ENCODE measurements around the gene GRAMD4. TPM values are rescaled to one million over a fixed set of nuclear protein-coding genes. Genes with fewer than 3 reads are reported as not detected.

GRAMD4 gene
- polyA plus RNA-seq, 3 donors, result 9.5 to 33.3 (median 12.6) TPM

DNA sequence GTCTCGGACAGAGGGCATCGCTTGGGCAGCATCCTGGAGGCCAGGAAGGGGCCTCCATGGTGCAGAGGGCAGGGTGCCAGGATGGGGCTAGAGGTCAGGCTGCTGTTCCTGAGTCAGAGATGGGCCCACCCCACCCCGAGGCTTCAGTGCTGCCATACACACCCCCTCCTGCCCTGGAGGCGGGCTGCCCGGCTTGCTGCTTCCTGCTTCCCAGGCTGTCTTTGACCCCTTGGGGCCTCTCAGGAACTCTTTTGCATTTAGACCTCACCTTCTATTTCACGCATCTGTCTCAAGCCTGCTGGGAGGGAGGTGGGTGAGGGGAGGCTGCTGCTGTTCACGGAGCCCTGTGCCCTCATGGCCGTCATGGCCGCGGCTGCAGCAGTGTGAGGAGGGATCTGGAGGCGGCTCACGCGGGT lies 6.6 kb upstream of the GRAMD4 start:
- Histone ChIP-seq H3K4me3 (replicated peaks in 1 of 3; ENCODE audit: low read depth in 2 of 3, low read length in 3 of 3) (peak overlapping the region in 1 of 3 experiments; percentile 63), H2AFZ (ENCODE audit: insufficient read depth, low read depth, low read length, poor library complexity, severe bottlenecking) (peak overlapping the region; percentile 56), H3K27ac (ENCODE audit: low read depth in 1 of 2, low read length in 2 of 2) (peak overlapping the region in 1 of 2 donors; percentile 73), H3K9ac (ENCODE audit: insufficient read depth, low read length, poor library complexity, severe bottlenecking) (peak overlapping the region; percentile 31), H3K4me2 (replicated peaks; ENCODE audit: extremely low read depth, low read length, poor library complexity, severe bottlenecking) (peak overlapping the region; percentile 69), H4K20me1 (ENCODE audit: insufficient read depth, low read length) (peaks cover 44% of the 10 kb centered on the region), H3K27me3 (ENCODE audit: control insufficient read depth in 2 of 2, insufficient read depth in 2 of 2, low read length in 2 of 2) (no peaks in the 10 kb centered on the region), H3K79me2 (ENCODE audit: insufficient read depth, low read length) (peaks cover 68% of the 10 kb centered on the region), H3K9me3 (replicated peaks in 1 of 2; ENCODE audit: control insufficient read depth in 1 of 2, insufficient read depth in 1 of 2, low read length in 2 of 2) (no peaks in the 10 kb centered on the region), H3K4me1 (ENCODE audit: control insufficient read depth in 1 of 2, insufficient read depth in 2 of 2, low read length in 2 of 2) (peaks cover 58 to 82% of the 10 kb centered on the region in 2 donors), H3K36me3 (replicated peaks in 1 of 2; ENCODE audit: control insufficient read depth in 1 of 2, insufficient read depth in 2 of 2, low read length in 2 of 2) (no peaks in the 10 kb centered on the region)
- H3K27ac Mint-ChIP-seq, result peak overlapping the region in 6 of 7 donors; percentile 59 to 87 (median 74)
- peak in 2 of 3 donors; percentile 38 to 39 for DNase-seq
- H3K4me1 Mint-ChIP-seq, result peaks cover 66% of the 10 kb centered on the region
- peak overlapping the region; percentile 73 to 82 for H3K4me3 Mint-ChIP-seq
- intact Hi-C loops (cut with micrococcal nuclease), result loop anchor here (5.0 kb wide), 1 partner anchor 36 kb away; no protein-coding TSS in a partner anchor
- H3K9me3 Mint-ChIP-seq, result no peaks in the 10 kb centered on the region
- no peaks in the 10 kb centered on the region for H3K27me3 Mint-ChIP-seq (ENCODE audit: low read depth in 3 of 3)
- WGBS (ENCODE audit: insufficient coverage), result 27% methylated on average over 3 of the region's 13 CpGs
- H3K36me3 Mint-ChIP-seq, result peaks cover 0 to 3% of the 10 kb centered on the region in 2 donors
- TF ChIP-seq, protein P1, sequence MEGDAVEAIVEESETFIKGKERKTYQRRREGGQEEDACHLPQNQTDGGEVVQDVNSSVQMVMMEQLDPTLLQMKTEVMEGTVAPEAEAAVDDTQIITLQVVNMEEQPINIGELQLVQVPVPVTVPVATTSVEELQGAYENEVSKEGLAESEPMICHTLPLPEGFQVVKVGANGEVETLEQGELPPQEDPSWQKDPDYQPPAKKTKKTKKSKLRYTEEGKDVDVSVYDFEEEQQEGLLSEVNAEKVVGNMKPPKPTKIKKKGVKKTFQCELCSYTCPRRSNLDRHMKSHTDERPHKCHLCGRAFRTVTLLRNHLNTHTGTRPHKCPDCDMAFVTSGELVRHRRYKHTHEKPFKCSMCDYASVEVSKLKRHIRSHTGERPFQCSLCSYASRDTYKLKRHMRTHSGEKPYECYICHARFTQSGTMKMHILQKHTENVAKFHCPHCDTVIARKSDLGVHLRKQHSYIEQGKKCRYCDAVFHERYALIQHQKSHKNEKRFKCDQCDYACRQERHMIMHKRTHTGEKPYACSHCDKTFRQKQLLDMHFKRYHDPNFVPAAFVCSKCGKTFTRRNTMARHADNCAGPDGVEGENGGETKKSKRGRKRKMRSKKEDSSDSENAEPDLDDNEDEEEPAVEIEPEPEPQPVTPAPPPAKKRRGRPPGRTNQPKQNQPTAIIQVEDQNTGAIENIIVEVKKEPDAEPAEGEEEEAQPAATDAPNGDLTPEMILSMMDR (IDR thresholded peaks at IDR 0.05), result no peak

DNA sequence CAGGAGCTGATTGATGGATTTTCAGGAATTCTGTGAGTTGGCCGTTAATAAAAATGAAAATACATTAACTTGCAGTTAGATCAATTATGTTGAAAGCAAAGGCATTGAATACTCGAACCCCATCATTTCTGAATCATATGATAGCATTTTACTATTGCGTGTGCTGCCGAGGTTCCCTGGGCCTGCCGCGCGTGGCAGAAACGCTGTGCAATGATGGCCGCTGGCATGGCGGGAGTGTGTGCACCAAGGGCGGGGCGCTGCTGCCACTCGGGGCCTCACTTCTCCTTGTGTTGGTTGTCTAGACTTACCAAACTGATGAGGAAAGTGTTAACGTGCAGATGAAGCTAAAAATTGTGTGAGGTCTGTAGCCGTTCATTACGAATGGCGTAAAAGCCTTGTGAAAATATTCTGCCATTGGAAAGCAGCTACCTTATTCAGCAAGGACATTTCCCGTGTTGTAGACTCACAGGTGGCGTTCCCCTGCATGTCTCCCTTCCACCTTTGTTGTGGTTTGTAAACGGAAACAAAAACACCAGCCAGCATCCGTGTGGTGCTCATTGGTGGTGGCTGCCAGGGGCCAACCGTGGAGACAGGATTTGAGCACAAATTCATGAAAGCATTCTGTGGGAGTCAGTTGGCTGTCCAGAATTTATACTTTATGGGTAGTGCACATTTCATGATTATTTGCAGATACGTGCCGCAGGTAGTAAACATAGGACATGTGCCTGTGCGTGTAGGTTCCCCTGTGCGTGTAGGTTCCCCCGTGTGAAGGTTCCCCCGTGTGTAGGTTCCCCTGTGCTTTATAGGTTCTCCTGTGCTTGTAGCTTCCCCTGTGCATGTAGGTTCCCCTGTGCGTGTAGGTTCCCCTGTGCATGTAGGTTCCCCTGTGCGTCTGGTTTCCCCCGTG lies 5.9 kb upstream of the GRAMD4 start:
- DNase-seq, result peak; percentile 47 to 77 (median 59)
- TF ChIP-seq, protein P1 (IDR thresholded peaks at IDR 0.05), result no peak
- Histone ChIP-seq H3K9ac (ENCODE audit: insufficient read depth, low read length, poor library complexity, severe bottlenecking) (peak overlapping the region; percentile 31), H3K4me3 (replicated peaks in 1 of 3; ENCODE audit: low read depth in 2 of 3, low read length in 3 of 3) (peak overlapping the region in 1 of 3 experiments; percentile 63), H3K4me1 (ENCODE audit: control insufficient read depth in 1 of 2, insufficient read depth in 2 of 2, low read length in 2 of 2) (peaks cover 60 to 83% of the 10 kb centered on the region in 2 donors), H3K79me2 (ENCODE audit: insufficient read depth, low read length) (peaks cover 61% of the 10 kb centered on the region), H3K27ac (ENCODE audit: low read depth in 1 of 2, low read length in 2 of 2) (peak overlapping the region in 1 of 2 donors; percentile 73), H2AFZ (ENCODE audit: insufficient read depth, low read depth, low read length, poor library complexity, severe bottlenecking) (peak overlapping the region; percentile 56), H3K27me3 (ENCODE audit: control insufficient read depth in 2 of 2, insufficient read depth in 2 of 2, low read length in 2 of 2) (no peaks in the 10 kb centered on the region), H4K20me1 (ENCODE audit: insufficient read depth, low read length) (peaks cover 47% of the 10 kb centered on the region), H3K36me3 (replicated peaks in 1 of 2; ENCODE audit: control insufficient read depth in 1 of 2, insufficient read depth in 2 of 2, low read length in 2 of 2) (no peaks in the 10 kb centered on the region), H3K4me2 (replicated peaks; ENCODE audit: extremely low read depth, low read length, poor library complexity, severe bottlenecking) (peak overlapping the region; percentile 69), H3K9me3 (replicated peaks in 1 of 2; ENCODE audit: control insufficient read depth in 1 of 2, insufficient read depth in 1 of 2, low read length in 2 of 2) (no peaks in the 10 kb centered on the region)
- H3K27me3 Mint-ChIP-seq (ENCODE audit: low read depth in 3 of 3), result no peaks in the 10 kb centered on the region
- H3K4me3 Mint-ChIP-seq, result peak overlapping the region; percentile 73 to 82
- no peaks in the 10 kb centered on the region for H3K9me3 Mint-ChIP-seq
- peak overlapping the region in 6 of 7 donors; percentile 46 to 87 (median 66) for H3K27ac Mint-ChIP-seq
- WGBS (ENCODE audit: insufficient coverage), result 15% methylated on average over 22 of the region's 31 CpGs
- intact Hi-C loops (cut with micrococcal nuclease), result loop anchor here (5.0 kb wide), 1 partner anchor 37 kb away; no protein-coding TSS in a partner anchor
- H3K4me1 Mint-ChIP-seq, result peaks cover 67% of the 10 kb centered on the region
- H3K36me3 Mint-ChIP-seq, result peaks cover 0 to 3% of the 10 kb centered on the region in 2 donors

Measured in CD14-positive monocyte (primary cell).